Esophagus muscularis mucosa (tissue), 4 donors: ENCODE data around the gene GABRR2. TPM values are rescaled to one million over a fixed set of nuclear protein-coding genes. Genes with fewer than 3 reads are reported as not detected.

Source experiments
- DNase-seq: peaks from one replicate; pipeline ENCODE4 v3.0.0-alpha.2; 2017; ENCODE audit errors: extremely low spot score
- H3K27ac ChIP-seq, 4 donors: fragments of 200-600 bp; sonication (generic); replicated peaks in 1 of 4; 1 replicate in 3 of 4; 2 replicates in 1 of 4; pipeline ENCODE4 v1.5.1; 2016 to 2019; ENCODE audit warnings: mild to moderate bottlenecking in 1 of 4
- H3K27me3 ChIP-seq, 4 donors: fragments of 200-600 bp; sonication (generic); one replicate each; pipeline versions ENCODE4 v1.5.1 to v1.6.0; 2016 to 2019
- H3K36me3 ChIP-seq, 4 donors: fragments of 200-600 bp; sonication (generic); one replicate each; pipeline ENCODE4 v1.5.1; 2016 to 2019
- H3K4me1 ChIP-seq, 4 donors: fragments of 200-600 bp; sonication (generic); one replicate each; pipeline ENCODE4 v1.5.1; 2016 to 2019
- H3K4me3 ChIP-seq, 4 donors: fragments of 200-600 bp; sonication (generic); 1 replicate in 2 of 4; 2 replicates in 2 of 4; pipeline ENCODE4 v1.5.1; 2016 to 2019; ENCODE audit warnings: mild to moderate bottlenecking in 4 of 4, moderate library complexity in 1 of 4
- H3K9me3 ChIP-seq, 4 donors: fragments of 200-600 bp; sonication (generic); 1 replicate in 3 of 4; 2 replicates in 1 of 4; pipeline ENCODE4 v1.5.1; 2016 to 2019
- CTCF ChIP-seq, 3 experiments: fragments of 200-600 bp in 2 of 3; fragments of 450-650 bp in 1 of 3; sonication (generic) in 2 of 3; IDR thresholded peaks; one replicate each; pipeline ENCODE4 v1.5.1; 2017 to 2019; ENCODE audit warnings: antibody characterized with exemption in 3 of 3, mild to moderate bottlenecking in 2 of 3, moderate library complexity in 1 of 3
- EP300 ChIP-seq: sonication (generic); formaldehyde crosslinking; IDR thresholded peaks from one replicate; pipeline ENCODE4 v1.6.1; 2017; ENCODE audit warnings: antibody characterized with exemption
- POLR2A ChIP-seq: fragments of 450-650 bp; IDR thresholded peaks from one replicate; pipeline ENCODE4 v1.6.1; 2017; ENCODE audit warnings: antibody characterized with exemption, moderate library complexity, mild to moderate bottlenecking, low read depth
- POLR2AphosphoS5 ChIP-seq, 2 donors: sonication (generic); formaldehyde crosslinking; IDR thresholded peaks; one replicate each; pipeline ENCODE4 v1.6.1; 2017; ENCODE audit warnings: antibody characterized with exemption in 2 of 2
- WGBS: methylation state at CpG from one replicate; pipeline ENCODE4 v1.1.5; 2018; 5-methylcytosine and 5-hydroxymethylcytosine counted together
- intact Hi-C: fragments of 100-400 bp; cut with DNase I; formaldehyde crosslinking; loops from one replicate; pipeline ENCODE4 v1.15.1; 2023
- total RNA-seq, 4 donors: library from RNA; depleted of rRNA; stranded (reverse); fragments of >200 nt; gene quantifications; one replicate each; pipeline versions ENCODE4 v1.1.0 to v1.2.1, GENCODE V29; 2016

Gene GABRR2
- total RNA-seq, 4 donors from 2014 or later: 0.33 to 0.46 (median 0.45) TPM; not detected in 1

GRCh38 chr6:89258912-89259311, 56.2 kb downstream of the GABRR2 start:
- no peaks in the 10 kb centered on the region for H3K9me3 ChIP-seq
- DNase-seq: peak; percentile 57
- H3K4me1 ChIP-seq: peaks cover 0 to 6% (median 0%) of the 10 kb centered on the region in 4 donors
- TF ChIP-seq POLR2A (no peak), POLR2AphosphoS5 (IDR thresholded peaks at IDR 0.05) (no peak), EP300 (no peak), CTCF (IDR thresholded peaks at IDR 0.05) (no peak)
- intact Hi-C loops: no loop called here
- H3K27ac ChIP-seq: no peak overlapping the region
- no peak overlapping the region for H3K4me3 ChIP-seq
- no peaks in the 10 kb centered on the region for H3K36me3 ChIP-seq
- 92% methylated on average over 3 of the region's 3 CpGs for WGBS
- H3K27me3 ChIP-seq: no peaks in the 10 kb centered on the region

- Histone ChIP-seq H3K27me3 (no peaks in the 10 kb centered on the region), H3K4me3 (no peak overlapping the region), H3K27ac (no peak overlapping the region), H3K9me3 (no peaks in the 10 kb centered on the region), H3K36me3 (no peaks in the 10 kb centered on the region), H3K4me1 (peaks cover 0 to 6% (median 0%) of the 10 kb centered on the region in 4 donors)
- 95% methylated on average over 4 of the region's 4 CpGs for WGBS
- no peak for TF ChIP-seq POLR2A
- TF ChIP-seq CTCF (IDR thresholded peaks at IDR 0.05): no peak
- no peak for TF ChIP-seq EP300
- TF ChIP-seq POLR2AphosphoS5 (IDR thresholded peaks at IDR 0.05): no peak
- DNase-seq: peak; percentile 86
- intact Hi-C loops: no loop called here
Observed at GRCh38 chr6:89257781-89258180, 57.3 kb downstream of the GABRR2 start.

- 91% methylated on average over 6 of the region's 6 CpGs for WGBS
- intact Hi-C loops: no loop called here
Observed at GRCh38 chr6:89257346-89257745, 57.8 kb downstream of the GABRR2 start.

GRCh38 chr6:89255417-89255816, 59.7 kb downstream of the GABRR2 start:
- no peaks in the 10 kb centered on the region for H3K4me1 ChIP-seq
- H3K36me3 ChIP-seq: no peaks in the 10 kb centered on the region
- intact Hi-C loops: no loop called here
- no peak overlapping the region for H3K27ac ChIP-seq
- H3K4me3 ChIP-seq: no peak overlapping the region
- TF ChIP-seq POLR2A (no peak), POLR2AphosphoS5 (IDR thresholded peaks at IDR 0.05) (no peak), EP300 (no peak), CTCF (IDR thresholded peaks at IDR 0.05) (no peak)
- no peaks in the 10 kb centered on the region for H3K9me3 ChIP-seq
- no peak for DNase-seq
- WGBS: 100% methylated on average over 4 of the region's 4 CpGs
- H3K27me3 ChIP-seq: no peaks in the 10 kb centered on the region

More at GRCh38 chr6:89257346-89257745, 57.8 kb downstream of the GABRR2 start:
- no peak overlapping the region for H3K4me3 ChIP-seq
- H3K4me1 ChIP-seq: peaks cover 0 to 6% (median 0%) of the 10 kb centered on the region in 4 donors
- no peak overlapping the region for H3K27ac ChIP-seq
- TF ChIP-seq POLR2AphosphoS5 (IDR thresholded peaks at IDR 0.05): no peak
- no peak for TF ChIP-seq EP300
- TF ChIP-seq POLR2A: no peak
- TF ChIP-seq CTCF (IDR thresholded peaks at IDR 0.05): no peak
- DNase-seq: peak; percentile 78
- no peaks in the 10 kb centered on the region for H3K27me3 ChIP-seq
- H3K36me3 ChIP-seq: no peaks in the 10 kb centered on the region
- no peaks in the 10 kb centered on the region for H3K9me3 ChIP-seq

- Histone ChIP-seq H3K36me3 (no peaks in the 10 kb centered on the region), H3K4me1 (no peaks in the 10 kb centered on the region), H3K27ac (no peak overlapping the region), H3K9me3 (no peaks in the 10 kb centered on the region), H3K4me3 (no peak overlapping the region), H3K27me3 (no peaks in the 10 kb centered on the region)
- intact Hi-C loops: no loop called here
- TF ChIP-seq EP300 (no peak), POLR2A (no peak), POLR2AphosphoS5 (IDR thresholded peaks at IDR 0.05) (no peak), CTCF (IDR thresholded peaks at IDR 0.05) (no peak)
- DNase-seq: no peak
Observed at GRCh38 chr6:89254569-89254968, 60.5 kb downstream of the GABRR2 start.
